ENCODE data around the gene EBF3.

The EBF3 gene

GRCh38 chr10:129887986-129888783 lies 75.9 kb downstream of the EBF3 start:
- no peak for DNase-seq

- no peak for DNase-seq
These were observed 76.6 kb downstream of the EBF3 start for GRCh38 chr10:129887381-129887905.

DNA sequence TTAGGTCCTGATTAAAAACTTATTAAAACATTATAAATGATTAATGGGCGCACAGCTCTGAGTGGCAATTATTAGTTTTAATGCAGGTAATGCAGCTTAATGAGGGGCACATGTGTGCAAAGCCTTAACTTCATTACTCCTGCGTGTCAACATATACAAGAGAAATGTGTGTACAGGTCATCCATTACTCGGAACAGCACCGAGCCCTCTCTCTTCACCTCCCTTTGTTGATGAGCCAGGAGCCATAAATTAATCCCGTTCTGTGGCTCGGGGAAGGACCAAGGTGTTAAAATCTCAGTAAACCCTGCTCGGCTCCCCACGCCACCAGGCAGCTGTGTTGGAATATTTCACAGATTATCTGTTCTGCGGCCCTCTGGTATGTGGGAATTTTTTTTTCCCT lies 77.8 kb downstream of the EBF3 start:
- no peak for DNase-seq

DNA sequence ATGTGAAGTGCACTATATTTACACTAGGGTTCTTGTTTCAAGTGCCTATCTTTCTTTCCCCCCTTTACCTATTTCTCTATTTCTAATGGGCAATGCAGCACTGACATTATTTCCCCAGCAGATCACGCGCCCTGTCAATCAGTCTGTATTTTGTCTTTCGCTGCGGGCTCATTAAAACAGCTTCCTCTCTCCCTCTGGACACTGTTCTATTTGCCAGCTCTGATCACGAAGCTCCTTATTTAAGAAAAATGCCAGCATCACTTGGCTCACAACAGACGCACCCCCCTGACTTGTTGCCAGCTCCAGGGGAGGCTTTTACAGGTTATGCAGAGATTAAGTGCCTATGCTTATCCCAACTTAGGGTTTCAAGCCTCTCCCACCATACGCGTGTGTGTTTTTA lies 78.5 kb downstream of the EBF3 start:
- no peak for DNase-seq

- no peak for DNase-seq
These were observed 79.5 kb downstream of the EBF3 start for GRCh38 chr10:129884398-129885078.

GRCh38 chr10:129883626-129884397 lies 80.3 kb downstream of the EBF3 start:
- DNase-seq = no peak

- no peak for DNase-seq
These were observed 81.0 kb downstream of the EBF3 start for GRCh38 chr10:129883029-129883428.

DNA sequence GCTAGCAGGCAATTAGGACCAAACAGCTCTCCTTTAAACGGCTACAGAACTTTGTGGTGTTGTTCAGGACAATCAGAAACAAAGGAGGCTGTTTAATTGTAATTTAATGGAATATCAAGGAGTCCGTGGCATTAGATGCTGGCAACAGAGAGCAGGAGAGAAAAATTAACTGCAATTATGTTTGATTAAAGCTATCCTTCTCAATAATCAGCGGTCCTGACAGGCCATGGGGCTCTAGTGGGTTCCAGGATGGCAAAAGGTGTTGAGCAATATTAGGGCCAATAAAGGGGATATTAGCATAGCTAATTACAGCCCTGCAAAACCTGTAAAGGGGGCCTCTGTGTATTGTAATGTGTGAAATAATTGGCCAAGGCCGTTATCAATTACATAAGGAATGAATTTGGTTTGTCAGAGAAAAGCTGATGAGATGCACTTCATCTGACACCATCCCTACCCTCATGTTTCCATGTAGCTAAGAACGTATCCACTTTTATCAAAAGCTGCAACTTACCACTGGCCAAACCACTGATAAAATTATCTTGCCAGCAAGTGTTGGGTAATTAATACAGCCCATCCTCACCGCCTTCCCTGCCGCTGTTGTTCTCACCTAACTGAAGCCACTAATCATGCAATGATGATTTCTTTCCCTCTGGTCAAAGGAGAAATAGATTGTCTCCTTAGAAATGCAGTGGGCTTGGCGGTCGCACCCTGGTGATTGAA lies 81.6 kb downstream of the EBF3 start:
- DNase-seq = no peak

- DNase-seq = no peak
These were observed 82.4 kb downstream of the EBF3 start for GRCh38 chr10:129881641-129882040.

GRCh38 chr10:129880191-129880870 lies 83.7 kb downstream of the EBF3 start:
- DNase-seq = no peak

GRCh38 chr10:129879655-129880054 lies 84.4 kb downstream of the EBF3 start:
- DNase-seq = no peak

GRCh38 chr10:129878835-129879234 lies 85.2 kb downstream of the EBF3 start:
- no peak for DNase-seq

GRCh38 chr10:129877773-129878371 lies 86.2 kb downstream of the EBF3 start:
- peak; percentile 63 for DNase-seq

DNA sequence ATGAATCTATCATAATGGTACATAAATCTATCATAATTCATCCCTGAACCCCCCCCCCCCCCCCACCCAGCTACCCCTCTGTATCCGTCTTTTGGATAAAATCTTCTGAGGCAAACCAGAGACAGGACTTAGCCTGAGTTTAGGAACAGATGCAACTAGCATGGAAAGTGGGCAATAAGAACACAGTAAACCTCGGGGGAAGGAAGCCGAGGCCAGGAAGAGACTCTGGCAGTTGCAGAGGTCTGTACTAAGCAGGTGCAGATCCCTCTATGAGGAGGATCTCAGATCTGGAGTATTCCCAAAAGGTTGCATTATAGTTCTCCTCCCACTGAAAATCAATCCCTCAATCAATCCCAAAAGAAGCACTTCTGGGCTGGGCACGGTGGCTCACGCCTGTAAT lies 87.2 kb downstream of the EBF3 start:
- no peak for DNase-seq

- DNase-seq = no peak
These were observed 87.9 kb downstream of the EBF3 start for GRCh38 chr10:129875993-129876726.

GRCh38 chr10:129873351-129873750 lies 90.7 kb downstream of the EBF3 start:
- DNase-seq = no peak

GRCh38 chr10:129871966-129872365 lies 92.1 kb downstream of the EBF3 start:
- no peak for DNase-seq

DNA sequence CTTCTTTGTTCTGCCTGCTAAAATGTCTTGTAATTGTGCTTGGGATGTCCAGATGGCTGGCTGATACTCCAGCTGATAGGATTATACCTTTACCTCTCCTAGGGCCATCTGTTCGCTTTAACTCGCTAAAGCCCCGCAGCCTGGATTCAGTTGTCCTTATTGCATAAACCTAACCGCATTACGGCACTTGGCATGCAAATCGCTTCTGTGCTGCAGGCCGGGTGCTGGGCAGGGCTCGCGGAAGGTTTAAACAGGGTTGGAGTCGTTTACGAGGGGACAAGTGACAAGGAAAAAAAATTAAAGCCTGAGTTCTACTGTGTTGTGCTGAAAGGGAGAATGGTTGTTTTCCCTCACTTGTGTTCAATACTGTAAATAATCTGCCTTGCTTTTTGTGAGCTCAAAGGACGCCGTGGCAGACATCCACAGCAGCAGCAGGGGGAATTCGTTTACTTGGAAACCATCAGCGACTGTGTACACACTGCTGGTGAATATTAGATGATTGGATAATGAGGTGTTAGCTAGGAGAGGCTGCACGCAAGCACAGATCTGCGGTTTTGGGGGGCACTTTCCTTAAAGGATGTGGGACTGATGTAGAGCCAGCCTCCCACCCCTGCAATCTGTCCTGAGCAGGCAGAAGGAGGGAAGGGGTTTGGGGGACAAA lies 93.0 kb downstream of the EBF3 start:
- DNase-seq = no peak

- DNase-seq = no peak
These were observed 93.7 kb downstream of the EBF3 start for GRCh38 chr10:129870474-129870757.

GRCh38 chr10:129869596-129870473 lies 94.2 kb downstream of the EBF3 start:
- DNase-seq = no peak

Measured in activated CD4-positive, alpha-beta T cell treated with anti-CD3 and anti-CD28 coated beads, Interleukin-2, Interleukin-6, amounts not matched to agents 100 ng/mL and 50 ng/mL, durations not matched to agents 16 hours and 8 hours (primary cell).